CD4-positive, alpha-beta T cell treated with Interleukin-17A for 1 hour (primary cell): Measurements from ENCODE around the gene PAQR4.
"Not testable (repeated sequence)": the region's sequence is repeated elsewhere in the genome, so short reads cannot be mapped to it uniquely, and the experiment has no call there.

Experiments
- DNase-seq: peaks from one replicate; pipeline ENCODE4 v3.0.0-alpha.2; 2020

Gene PAQR4

GRCh38 chr16:2968738-2969544, at the start of gene PAQR4:
PAQR4 (plus strand) TSS chr16:2969348; CDS start chr16:2969675, 327 bp downstream.
- DNase-seq: peak; percentile 83

- peak; percentile 79 for DNase-seq
Measured at GRCh38 chr16:2919511-2920255, 49.5 kb upstream of the PAQR4 start.

GRCh38 chr16:2923481-2923880, 45.7 kb upstream of the PAQR4 start:
- no peak for DNase-seq

- DNase-seq: no peak
Measured at GRCh38 chr16:2924901-2925755, 44.0 kb upstream of the PAQR4 start.

GRCh38 chr16:2925951-2926649, 43.0 kb upstream of the PAQR4 start:
- no peak for DNase-seq

GRCh38 chr16:2926650-2926999, 42.5 kb upstream of the PAQR4 start:
- no peak for DNase-seq

- peak; percentile 92 for DNase-seq
Measured at GRCh38 chr16:2927010-2927646, 42.0 kb upstream of the PAQR4 start.

- DNase-seq: not testable (repeated sequence)
Measured at GRCh38 chr16:2928151-2928550, 41.0 kb upstream of the PAQR4 start.

GRCh38 chr16:2928796-2929195, 40.4 kb upstream of the PAQR4 start:
- no peak for DNase-seq

GRCh38 chr16:2929693-2930092, 39.5 kb upstream of the PAQR4 start:
- no peak for DNase-seq

- DNase-seq: no peak
Measured at GRCh38 chr16:2930236-2930635, 38.9 kb upstream of the PAQR4 start.

- DNase-seq: not testable (repeated sequence)
Measured at GRCh38 chr16:2931231-2931914, 37.8 kb upstream of the PAQR4 start.

GRCh38 chr16:2933136-2933535, 36.0 kb upstream of the PAQR4 start:
- DNase-seq: no peak

GRCh38 chr16:2933701-2934100, 35.4 kb upstream of the PAQR4 start:
- DNase-seq: no peak

GRCh38 chr16:2934450-2934849, 34.7 kb upstream of the PAQR4 start:
- DNase-seq: no peak

- no peak for DNase-seq
Measured at GRCh38 chr16:2936436-2937011, 32.6 kb upstream of the PAQR4 start.

- DNase-seq: no peak
Measured at GRCh38 chr16:2937170-2937569, 32.0 kb upstream of the PAQR4 start.

GRCh38 chr16:2938206-2938605, 30.9 kb upstream of the PAQR4 start:
- no peak for DNase-seq

- DNase-seq: no peak
Measured at GRCh38 chr16:2939968-2940367, 29.2 kb upstream of the PAQR4 start.

GRCh38 chr16:2942045-2942444, 27.1 kb upstream of the PAQR4 start:
- DNase-seq: no peak

GRCh38 chr16:2943716-2944115, 25.4 kb upstream of the PAQR4 start:
- not testable (repeated sequence) for DNase-seq
